NCI-H2081 (cell line): ENCODE results near the gene COIL.

ENCODE experiments used
- DNase-seq, 2 experiments: peaks; one replicate each; lab custom pipeline; 2025; lab: John Stamatoyannopoulos, UW

COIL gene

GRCh38 chr17:56908001-56908542 is 52.8 kb downstream of the COIL start:
- DNase-seq = no peak

- no peak for DNase-seq
Observed at GRCh38 chr17:56903560-56903959, 57.3 kb downstream of the COIL start.

DNA sequence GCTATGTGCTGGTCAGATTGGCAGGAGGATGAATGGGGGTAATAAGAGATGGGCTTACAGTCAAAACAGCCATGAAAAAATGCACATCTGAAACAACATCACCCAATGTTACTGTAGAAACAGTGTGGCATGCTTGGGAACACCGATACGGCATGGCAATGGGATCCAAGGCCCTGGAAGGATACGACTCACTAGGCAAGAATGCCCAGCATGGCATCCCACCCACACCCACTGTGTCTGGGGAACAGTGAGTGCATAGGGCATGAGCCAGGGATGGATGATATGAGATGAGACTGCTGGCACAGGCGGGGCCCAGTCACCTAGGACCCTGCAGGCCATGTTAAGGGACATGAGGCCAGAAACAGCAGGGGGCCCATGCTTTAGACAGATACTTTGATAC is 58.5 kb downstream of the COIL start:
- DNase-seq = no peak

GRCh38 chr17:56899403-56899802 is 61.4 kb downstream of the COIL start:
- DNase-seq = no peak

- DNase-seq = no peak
Observed at GRCh38 chr17:56898874-56899273, 62.0 kb downstream of the COIL start.

GRCh38 chr17:56897646-56898424 is 63.0 kb downstream of the COIL start:
- DNase-seq = no peak

GRCh38 chr17:56896968-56897359 is 63.9 kb downstream of the COIL start:
- DNase-seq = no peak

DNA sequence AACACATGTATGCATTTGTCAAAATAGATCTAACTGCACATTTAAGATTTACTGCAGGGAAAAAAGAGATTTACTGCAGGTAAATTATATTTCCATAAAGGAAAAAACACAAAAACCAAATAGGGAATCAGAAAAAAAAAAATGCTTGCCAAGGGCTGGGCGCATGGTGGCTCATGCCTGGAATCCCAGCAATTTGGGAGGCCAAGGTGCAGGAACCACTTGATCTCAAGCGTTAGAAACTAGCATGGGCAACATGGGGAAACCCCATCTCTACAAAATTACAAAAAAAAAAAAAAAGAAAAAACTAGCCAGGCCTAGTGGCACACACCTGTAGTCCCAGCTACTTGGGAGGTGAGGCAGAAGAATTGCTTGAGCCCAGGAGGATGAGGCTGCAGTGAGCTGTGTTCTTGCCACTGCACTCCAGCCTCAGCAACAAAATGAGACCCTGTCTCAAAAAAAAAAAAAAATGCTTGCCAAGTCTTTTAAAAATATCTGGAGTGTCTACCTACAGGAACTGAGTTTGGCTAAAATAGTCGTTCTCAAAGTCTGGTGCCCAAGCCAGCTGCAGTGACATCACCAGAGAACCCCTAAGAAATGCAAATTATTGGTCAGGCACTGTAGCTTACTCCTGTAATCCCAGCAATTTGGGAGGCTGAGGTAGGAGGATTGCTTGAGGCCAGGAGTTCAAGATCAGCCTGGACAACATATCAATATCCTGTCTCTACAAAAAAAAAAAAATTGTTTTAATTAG is 64.5 kb downstream of the COIL start:
- DNase-seq = no peak

DNA sequence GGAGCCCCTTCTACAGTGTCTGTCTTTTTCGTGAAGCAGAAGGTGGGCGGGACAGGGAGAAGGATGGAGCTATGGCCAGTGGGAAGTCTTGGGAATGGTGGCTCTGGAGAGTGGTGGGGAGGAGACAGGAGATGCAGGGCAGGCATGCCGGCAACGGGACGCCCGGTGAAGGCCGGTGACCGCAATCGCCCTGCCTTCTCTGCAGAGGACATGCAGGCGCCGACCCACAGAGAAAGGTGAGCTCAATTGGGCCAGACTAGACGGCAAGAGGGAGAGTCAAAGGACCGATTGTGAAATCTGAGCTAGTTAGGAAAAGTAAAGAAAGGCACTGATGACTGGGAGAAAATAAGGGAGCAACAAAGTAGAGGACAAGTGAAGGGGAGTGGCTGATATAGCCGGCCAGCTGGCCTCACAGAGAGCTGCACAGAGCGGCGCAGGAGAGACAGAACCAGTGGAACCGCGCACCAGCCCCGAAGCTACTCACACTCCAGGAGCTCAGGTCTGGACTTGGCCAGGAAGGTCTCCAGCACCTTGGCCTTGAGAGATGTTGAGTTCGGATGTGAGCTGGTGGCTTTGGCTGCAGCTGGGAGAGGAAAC is 65.9 kb downstream of the COIL start:
- no peak for DNase-seq

GRCh38 chr17:56893503-56893902 is 67.3 kb downstream of the COIL start:
- DNase-seq = no peak

DNA sequence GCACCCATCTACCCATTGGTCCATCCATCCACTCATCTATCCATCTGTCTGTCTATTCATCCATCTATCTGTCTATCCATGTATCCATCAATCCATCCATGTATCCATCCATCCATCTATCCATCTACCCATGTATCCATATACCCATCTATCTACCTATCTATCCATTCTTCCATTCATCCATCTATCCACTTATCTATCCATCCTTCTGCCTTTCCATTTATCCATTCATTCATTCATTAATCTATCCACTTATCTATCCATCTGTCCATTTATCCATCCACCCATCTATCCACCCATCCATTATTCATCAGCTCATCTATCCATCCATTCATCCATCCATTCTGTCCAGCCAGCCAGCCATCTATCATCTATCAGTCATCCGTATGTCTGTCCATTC is 68.5 kb downstream of the COIL start:
- DNase-seq = no peak

DNA sequence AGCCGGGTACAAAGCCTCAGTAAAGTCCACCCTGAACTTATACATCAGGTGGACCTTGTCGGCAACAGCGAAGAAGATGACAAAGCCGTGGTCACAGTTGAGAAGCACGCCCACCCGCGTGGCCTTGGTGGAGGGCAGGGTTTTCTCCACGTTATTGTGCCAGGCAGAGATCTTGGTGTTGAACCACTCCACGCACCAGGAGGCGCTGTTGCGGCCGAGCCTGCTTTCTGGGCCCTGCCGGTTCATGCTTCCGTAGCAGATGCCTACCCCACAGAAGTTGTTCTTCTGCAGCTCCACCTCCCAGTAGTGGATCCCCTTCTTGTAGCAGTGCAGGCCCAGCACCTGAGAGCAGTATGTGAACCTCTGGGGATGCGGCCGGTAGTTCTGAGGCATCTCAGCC is 69.1 kb downstream of the COIL start:
- no peak for DNase-seq

DNA sequence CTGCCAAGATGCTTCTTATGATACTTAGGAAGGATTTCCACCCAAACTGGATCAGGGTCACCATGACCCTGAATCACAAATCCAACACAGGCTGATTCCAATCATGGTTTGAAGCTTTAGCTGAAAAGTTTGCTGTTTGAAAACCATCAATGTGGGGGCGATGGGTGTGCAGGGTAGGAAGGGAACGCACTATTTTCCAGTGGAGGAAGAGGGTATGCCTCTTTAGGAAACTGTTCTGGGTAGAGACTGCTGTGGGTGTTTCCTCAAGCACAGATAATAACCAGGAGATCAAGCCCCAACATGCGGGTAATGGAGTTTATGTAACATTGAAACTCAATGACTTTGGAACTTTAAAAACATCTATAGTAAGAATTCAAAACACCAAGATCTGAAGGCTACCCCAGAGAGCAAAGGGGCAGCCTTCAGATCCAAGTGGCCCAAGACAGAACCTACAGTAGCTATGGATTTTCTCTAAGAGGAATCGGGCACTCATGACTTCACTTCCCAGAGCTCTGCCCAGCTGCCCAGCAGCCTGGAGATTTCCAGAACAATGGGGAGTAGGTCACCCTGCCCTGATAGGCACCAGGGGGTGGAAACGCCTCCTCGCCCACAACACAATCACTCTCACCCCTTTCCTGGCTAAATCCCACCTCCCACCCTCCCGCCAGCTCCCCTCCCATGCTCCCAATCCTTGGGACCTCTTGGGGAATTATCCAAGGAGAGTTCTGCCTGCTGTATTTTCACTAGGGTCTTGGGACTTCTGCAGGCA is 69.8 kb downstream of the COIL start:
- no peak for DNase-seq

DNA sequence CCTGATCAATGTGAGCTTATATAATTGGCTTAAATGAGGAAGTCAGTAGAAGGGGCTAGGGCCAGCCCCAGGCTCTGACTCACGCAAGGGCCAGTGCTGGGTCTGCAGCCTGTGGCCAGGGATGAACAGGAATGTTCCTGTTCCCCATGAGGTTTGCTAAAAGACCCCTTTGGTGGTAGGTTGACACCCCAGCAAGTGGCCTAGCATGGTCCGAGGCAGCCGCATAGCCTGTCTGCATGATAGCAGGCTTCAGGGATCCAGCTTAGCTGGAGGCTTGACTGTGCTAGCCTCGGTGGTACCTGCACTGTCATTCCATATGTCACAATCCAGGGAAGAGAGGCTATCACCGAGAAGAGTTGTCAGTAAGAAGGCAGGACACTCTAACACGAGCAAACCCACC is 70.5 kb downstream of the COIL start:
- DNase-seq = no peak
